OCI-M2 (cell line): Measurements from ENCODE around the gene FGFR3.

Experiments
- DNase-seq: peaks from one replicate; lab custom pipeline; 2025; ENCODE audit not compliant: unreplicated experiment; lab: John Stamatoyannopoulos, UW

The FGFR3 gene

DNA sequence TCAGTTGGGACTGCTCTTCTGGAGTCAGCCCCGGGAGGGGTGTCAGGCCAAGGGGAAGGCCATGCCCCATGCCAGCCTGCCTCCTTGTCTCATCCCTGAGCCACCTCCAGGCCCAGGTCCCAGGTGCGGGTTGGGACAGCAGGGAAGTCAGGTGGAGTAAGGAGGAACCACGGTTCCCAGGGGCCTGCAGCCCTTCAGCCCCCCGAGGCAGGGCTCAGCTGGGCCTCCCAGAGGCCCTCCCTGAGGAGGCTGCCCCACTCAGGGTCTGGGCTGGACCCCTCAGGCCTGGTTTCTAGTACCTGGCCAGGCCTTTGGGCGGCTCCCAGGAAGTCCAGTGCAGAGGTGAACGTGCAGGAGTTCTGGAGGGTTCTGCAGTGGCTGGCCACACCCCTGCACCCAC, 23.4 kb upstream of the FGFR3 start:
- DNase-seq, result no peak

DNA sequence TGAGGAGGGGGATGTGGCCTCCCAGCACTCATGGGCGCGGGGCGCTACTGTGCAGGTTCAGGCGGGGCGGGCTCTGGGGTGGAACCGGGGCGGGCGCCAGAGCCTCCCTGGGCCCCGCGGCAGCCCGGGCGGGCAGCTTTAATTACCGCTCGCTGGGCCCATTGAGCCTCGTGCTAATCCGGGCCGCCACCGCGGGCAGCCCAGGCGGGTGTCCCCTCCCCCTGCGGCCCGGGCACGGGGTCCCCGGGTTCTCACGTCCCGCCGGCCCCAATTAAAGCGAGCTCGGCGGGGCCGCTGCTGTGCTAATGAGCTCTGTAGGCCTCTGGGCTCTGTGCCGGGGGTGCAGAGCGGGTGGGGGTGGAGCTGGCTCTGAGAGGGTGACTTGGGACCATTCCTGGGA, 22.8 kb upstream of the FGFR3 start:
- DNase-seq, result no peak

DNA sequence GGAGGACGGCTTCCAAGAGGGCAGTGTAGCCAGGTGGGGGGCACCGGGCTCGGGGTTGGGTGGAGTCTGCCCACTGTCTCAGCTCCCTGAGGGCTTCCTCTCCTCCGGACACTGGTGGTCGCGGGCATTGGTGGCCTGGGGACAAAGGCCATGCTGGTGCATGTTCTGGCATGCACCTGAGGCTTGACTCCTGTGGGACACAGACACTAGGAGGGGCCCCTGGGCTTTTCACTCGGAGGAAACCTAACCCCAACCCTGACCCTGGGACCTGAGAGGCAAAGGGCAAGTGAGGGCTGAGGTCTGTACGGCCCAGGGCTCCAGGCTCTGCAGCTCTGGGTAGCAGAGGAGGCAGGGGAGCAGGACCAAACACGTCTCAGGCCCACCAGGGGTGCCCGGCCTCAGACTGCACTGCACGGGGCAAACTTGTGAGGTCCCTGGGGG, 22.3 kb upstream of the FGFR3 start:
- DNase-seq, result no peak

DNA sequence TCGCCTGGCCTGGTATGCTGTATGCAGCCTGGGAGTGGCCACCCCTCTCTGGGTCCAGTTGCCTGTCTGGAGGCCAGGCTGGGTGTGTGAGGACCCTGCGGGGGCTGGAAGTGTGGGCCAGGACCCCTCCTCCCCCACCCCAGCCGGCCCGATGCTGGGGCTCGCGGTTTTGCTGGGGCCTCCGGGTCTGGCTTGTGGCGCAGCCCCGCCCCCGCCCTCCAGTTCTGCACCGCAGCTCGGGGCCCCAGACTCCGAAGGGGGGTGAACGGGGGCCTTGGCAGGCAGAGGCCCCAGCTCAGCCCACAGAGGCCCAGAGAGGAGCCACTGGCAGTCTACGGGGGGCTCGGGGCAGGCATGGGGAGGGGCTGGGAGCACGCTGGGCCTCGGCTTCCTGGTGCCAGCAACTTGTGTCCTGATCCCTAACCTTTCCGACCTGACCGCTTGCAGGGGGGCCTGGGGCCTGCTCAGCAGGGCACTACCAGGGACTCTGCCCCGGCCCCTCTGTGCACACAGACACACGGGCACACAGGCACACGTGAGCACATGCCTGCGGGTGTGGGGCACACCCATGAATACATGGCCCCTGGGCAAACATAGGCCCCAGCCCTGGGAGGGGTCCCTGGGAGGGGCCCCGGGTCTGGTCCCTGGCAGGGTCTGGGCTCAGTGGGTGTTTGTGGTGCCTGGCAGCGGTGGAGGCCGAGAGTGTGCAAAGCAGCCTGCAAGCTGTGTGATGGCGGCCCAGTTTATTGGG, 21.4 kb upstream of the FGFR3 start:
- no peak for DNase-seq

DNA sequence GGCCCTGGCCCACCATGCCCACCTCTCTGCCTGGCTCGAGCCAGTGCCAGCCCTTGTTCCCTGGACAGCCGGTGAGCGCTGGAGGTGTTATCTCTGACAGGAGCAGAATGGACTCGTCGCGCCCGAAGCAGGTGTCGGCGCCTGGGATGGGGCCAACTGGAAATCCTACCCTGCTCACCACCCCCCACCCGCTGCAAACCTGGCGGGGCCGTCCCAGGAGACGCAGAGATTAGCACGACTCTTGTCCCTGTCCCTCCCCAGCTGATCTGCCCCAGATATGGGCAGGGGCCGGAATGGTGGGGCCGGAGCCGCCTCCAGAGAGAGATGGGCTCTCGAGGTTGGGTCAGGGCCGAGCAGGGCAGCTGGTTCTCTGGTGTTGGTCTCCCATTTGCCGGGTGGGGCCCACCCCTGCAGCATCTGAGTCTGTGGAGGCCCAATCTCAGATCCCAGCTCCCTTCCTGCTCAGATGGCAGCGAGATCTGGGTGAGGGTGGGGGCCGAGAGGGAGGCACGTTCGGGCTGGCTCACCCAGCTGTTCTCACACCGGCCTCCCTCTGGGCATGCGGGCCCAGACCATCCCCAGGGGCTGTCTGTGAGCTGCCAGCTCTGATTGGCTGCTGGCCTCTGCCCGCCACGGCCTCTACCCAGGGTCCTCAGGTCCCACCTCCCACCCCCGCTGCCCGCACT, 20.1 kb upstream of the FGFR3 start:
- no peak for DNase-seq

DNA sequence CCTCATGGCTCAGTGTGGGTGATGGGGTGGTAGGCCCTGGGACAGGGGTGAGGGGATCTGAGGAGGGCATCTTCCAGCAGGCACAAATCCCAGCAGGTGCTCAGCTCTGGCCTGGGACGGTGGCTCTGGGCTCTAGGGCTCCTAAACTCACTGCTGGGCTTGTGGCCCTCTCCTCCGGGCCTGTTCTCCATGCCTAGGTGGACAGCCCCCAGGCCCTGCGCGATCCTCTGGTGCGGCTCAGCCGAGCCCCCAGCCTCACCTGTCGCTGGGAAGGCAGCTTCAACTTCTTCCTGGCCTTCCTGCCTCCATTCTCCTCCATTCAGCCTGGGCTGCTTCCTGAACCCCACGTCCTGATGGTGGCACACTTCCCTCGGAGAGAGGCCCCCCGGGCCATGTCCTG, 19.3 kb upstream of the FGFR3 start:
- no peak for DNase-seq

DNA sequence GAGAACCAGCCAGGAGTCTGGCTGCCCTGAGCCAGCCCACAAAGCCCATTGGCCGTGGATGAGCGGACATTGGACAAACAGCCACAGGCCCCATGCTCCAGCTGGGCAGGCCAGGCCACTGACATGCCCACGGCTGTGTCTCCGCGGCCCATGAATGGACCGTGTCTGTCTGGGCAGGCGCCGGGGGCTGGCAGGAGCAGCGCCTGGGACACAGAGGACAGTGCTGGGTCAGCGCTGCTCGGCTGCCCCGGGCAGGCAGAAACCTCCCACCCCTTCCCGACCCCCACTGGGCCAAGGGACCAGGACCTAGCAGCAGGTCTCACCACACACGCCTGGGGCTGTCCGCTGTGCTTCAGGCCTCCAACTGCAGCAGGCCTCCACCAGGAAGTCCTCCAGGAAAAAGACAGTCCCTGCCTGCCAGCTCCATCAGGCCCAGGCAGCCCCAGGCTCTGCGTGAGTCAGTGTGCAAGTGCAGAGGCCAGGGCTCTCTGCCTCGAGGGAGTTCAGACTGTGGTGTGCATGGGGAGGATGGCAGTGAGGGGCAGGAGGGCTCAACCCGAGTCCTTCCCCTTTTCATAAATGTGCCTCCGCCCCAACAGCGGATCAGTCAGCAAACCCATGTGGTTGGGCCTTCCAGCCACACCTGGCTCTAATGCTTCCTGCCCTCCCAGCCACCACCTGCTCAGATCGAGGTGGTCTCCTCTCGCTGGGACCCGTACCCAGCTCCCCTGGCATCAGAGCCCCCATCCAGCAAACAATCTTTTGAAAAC, 17.2 kb upstream of the FGFR3 start:
- DNase-seq, result no peak

DNA sequence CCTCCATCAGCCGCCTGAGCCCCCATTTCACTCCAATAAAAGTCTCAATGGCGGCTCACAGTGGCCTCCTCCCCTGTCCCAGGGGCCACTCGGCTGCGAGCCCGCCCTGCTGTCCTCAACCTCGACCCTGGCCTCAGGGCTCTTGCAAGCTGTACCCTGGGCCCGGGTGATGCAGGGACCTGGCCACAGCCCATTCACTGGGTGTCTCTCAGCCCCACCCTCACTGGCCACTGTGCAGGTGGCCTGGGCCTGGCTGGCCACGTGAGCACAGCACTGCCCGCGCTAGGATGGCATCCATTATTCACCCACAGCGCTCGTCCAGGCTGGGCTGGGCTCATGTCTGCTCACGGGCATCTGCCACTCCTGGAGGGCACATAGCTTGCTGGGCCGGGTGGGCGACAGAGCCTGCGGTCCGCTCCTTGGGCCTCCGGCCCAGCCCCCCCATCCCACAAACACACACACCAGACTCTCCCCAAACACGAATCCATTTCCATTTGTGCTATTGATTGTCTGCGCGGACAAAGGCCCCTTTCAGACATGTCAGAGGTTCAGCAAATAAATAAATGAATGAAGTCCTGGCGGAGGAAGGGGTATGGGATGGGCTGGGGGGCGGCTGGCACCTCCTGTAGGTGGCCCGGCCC, 16.5 kb upstream of the FGFR3 start:
- no peak for DNase-seq

DNA sequence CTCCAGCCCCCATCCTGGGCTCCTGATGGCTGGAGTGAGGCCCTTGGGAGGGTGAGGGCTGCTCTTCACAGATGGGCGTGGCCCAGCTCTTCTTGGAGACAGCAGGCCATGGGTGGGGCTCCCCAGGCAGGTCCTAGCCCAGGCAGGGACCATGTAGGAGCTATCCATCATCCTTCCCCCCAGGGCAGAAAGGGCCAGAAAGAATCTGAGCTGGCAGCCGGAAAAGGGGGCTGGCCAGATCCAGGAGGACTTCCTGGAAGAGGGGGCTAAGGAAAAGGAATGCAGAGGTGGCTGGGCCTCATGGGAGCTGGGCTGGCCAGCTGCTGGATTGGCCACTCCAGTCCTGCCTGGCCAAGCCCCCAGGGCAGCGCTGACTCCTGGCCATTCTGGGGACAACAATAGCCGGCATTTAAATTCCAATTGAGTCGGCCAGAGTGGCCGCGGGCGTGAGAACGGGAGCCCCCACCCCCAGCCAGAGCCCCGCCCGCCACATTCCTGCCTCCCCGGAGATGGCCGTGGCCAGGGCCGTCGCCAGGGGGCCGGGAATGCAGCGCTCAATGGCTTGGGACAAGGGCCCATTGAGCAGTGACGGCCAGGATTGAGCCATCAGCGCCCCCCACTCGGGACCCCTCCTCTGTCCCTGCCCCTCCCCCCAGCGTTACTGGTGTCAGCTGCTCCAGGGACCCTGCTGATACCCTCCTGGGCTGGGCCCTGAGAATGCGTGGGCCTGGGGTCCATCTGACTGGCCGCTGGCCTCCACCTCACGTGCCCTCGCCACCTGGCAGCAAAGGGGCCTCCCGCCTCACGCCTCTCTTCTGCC, 15.1 kb upstream of the FGFR3 start:
- DNase-seq, result no peak

DNA sequence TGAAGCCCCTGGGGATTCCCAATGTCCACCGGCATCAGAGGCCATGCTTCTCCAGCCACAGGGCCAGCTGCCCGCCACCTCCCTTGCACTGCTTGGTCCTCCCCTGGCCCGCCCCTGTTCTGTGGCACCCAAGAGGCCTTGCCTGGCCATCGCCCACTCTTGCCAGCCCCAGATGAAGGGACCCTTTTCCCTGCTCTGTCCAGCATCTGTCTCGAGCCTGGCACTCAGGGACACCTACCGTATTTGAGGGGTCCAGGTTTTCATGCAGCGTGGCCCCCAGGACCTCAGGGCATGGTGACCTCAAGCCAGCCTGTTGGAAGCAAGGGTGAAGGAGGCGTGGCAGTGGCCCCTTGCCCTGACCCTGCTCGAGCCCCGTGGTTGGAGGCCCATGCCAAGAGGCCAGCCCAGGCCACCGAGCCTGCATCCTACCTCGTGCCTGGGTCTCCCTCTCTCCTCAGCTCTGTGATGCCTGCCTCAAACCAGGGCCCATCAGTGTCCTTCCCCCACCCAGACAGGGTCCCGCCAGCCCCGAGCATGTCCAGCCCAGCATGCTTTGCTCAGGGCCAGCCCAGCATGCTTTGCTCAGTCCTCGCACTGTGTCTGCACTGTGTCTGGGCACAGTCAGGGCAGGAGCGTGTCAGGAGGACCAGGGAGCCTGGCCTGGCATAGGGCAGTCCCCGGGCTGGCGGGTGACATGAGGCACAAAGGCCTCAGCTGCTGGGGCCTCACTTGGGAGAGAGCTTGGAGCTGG, 14.3 kb upstream of the FGFR3 start:
- no peak for DNase-seq

DNA sequence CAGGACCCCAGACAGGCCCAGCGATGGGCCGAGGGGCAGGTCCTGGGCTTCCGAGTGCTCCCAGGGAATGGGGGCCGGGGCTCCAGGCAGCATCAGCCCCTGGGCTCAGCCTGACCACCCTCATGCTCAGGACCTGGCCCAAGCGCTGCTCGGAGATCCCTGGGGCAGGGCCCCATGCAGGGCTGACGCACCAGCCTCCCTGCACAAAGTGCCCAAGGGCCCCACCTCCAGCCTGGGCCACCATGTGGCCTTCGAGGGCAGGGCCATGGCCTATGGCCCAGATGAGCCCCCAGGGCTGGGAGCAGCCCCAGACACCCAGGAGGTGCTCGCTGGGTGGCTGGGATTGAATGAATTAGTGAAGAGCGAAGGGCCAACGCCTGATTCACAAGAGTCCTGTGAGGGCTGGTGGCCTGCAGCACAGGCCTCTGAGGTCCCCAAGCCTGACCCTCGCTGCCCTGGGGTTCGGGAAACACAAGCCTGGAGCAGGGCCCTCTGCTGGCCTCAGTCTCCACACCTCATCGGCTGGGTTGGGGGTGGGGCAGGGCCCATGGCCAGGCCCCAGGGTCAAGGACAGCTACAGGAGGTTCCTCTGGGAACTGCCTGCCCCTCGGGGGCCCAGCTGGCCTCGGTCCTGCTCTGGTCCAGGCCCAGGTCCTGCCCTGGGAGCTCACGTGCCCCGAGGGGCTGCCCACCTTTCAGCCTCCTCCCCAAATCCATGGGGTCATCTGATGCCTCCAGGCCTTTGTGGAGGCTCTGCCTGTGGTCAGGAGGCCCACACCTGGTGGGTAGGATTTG, 13.3 kb upstream of the FGFR3 start:
- no peak for DNase-seq

DNA sequence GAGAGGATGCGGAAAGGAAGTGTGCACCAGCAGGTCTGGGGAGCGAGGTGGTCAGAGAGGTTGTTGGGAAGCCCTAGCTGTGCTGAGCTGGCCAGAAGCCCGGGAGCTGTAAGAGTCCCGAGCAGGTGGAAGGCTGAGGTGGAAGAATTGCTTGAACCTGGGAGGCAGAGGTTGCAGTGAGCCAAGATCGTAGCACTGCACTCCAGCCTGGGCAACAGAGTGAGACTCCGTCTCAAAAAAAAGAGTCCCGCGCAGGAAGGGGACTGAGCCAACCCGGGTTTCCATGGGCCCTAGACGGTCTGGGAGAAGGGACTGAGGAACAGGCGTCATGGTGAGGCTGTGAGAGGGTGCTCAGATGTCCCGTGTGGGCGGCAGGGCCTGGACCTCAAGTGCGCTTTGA, 12.7 kb upstream of the FGFR3 start:
- no peak for DNase-seq

DNA sequence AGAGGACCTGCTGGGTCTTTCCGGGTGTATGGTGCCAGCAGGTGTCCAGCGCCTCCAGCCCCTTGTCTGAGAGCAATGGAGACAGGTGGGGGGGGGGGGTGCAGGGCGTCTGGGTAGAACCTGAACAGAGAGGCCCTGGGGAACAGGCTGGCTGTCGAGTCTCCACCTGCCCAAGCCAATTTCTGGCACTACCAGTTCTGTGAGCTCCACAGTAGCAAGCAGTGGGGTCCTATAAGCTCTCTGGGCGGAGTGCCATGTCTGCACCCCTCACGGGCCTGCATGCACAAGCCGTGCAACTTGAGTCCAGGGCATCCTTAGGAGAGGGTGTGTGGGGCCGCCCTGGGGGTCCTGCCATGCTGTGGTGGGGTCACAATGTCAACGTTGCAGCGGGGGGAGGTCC, 10.1 kb upstream of the FGFR3 start:
- no peak for DNase-seq

DNA sequence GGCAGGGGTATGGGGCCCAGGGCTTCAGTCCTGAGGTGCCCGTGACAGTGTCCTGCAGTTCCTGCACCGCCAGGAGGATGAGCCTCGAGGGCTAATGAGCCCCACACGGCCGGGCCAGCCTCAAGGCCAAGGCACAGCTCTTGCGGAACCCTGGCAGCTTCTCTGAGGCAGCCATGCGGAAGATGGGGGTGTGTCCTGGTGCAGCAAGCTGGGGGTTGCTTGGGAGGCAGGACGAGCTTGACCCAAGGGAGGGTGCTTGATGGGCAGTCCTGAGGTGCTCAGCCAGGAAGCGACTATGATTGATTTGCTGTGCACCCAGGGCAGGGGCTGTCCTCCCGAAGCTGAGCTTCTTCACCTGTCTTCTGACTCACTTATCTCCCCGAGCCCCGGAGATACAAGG, 9.1 kb upstream of the FGFR3 start:
- no peak for DNase-seq

DNA sequence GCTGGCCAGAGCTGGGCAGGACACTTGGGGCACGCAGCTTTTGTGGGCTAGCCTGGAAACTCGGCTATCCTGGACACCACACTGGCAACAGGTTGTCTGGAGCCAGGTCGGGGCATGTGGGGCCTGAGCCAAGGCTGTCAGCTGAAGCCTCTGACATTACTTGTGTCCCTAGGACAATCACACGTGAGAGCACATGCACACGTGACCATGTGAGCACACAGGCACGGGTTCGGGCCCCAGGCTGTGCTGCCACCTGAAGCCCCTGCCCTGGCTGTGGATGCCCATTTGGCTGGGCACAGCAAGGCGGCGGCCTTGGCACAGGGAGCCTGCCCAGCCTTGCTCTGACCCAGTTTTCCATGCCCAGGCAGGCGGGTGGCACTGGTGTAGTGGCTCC, 8.7 kb upstream of the FGFR3 start:
- no peak for DNase-seq

DNA sequence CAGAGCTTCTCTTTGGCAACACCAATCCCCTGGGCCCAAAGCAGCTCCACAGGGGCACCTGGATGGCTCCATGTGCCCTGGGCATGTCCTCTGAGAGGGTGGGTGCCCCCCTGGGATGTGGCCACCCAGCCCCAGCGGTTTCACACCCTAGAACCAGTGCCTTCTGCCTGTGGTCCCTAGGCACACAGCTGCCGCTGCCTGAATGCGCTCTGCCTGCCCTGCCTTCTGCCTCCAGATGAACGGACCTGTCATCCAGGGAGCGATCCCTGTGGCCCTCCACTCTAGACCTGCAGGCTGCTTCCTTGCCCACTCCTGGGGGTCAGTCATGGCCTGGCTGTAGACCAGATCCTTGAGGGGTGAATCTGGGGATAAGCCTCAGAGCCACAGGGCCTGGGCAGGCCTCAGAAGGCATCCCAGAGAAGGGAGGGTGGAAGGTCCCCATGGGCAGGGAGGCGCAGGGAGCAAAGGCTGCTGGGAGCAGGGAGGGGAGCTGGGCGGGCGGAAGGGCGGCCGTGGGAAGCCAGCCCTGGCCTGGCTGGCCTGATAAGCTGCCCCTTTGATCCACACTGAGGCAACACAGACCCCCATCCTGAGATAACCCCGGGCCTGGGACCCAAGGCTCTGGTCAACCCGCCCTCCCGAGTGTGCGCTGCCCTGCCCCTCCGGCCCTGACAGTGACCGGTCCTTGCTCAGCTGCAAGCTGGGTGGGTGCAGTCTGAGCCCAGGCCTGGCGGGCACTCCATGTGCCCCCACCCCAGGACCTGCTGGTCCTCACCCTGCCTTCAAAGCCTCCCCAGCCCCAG, 8.1 kb upstream of the FGFR3 start:
- DNase-seq, result peak; percentile 8

DNA sequence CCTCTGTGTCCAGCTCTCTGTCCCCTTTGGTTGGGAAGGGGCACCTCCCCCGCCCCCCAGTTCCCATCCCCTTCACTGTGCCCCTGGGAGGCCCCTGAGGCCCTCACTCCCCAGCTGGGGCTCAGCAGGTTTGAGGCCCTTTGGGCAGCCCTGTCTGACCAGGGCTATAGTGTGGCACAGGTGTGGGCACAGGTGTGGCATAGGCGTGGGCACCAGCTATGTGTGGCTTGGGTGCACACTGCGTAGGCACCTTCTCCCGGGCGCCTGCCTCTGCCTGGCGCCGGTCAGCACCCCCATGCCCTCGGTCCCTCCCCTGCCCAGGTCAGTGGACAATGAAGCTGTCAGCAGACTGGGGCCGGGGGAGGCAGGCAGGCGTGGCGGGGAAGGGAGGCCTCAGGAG, 7.5 kb upstream of the FGFR3 start:
- DNase-seq, result no peak

DNA sequence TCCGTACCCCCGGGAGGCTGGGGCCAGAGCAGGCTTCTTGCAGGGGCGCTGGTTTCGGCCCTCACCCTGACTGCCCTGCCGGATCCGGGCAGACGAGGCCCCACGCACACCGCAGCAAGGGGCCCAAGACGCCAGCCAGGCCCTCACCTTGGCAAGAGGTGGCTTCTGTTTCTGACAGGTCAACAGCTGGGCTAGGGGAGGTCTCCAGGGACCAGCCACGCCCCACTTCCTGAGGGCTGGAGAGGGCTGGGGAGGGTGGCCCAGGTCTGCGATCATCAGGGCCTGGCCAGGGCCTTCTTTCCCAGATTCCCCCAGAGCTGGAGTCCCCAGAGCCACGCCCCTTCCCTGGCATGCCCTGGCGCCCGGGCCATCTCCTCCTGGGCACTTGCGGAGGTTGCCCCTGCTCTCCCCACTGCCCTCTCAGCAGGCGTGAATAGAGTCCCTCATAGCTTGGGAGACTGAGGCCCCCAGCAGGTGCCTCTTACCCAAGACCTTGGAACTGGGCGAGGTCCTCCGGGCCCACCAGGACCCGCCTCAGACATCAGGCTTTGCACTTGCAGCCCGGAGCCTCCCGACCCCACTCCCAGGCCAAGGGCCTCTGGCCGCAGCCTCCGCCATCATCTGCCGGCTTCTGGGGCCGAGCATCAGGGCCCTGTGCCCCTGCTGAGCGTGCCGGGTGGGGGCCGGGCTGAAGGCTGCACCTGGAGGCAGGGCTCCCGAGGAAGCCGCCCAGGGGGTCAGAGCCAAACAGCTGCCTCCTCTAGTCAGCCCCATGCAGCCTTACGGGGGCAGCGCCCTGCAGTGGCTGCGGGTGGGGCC, 6.3 kb upstream of the FGFR3 start:
- no peak for DNase-seq
